ENCODE data around the gene KCNG2. TPM values are rescaled to one million over a fixed set of nuclear protein-coding genes. Genes with fewer than 3 reads are reported as not detected.

KCNG2 gene
- total and polyA plus RNA-seq, 10 of the 15 experiments (the other 5 are each of a cell fraction or from before 2014, with no cell fraction given) = 0.20 to 0.23 TPM; not detected in 8

GRCh38 chr18:79887181-79888000 lies 89.7 kb downstream of the KCNG2 start:
- peaks cover 11% of the 10 kb centered on the region for H3K9me3 ChIP-seq (replicated peaks; ENCODE audit: control insufficient read depth, insufficient read depth, low read length)
- H3K79me2 ChIP-seq (ENCODE audit: control insufficient read depth, insufficient read depth, low read length) = no peaks in the 10 kb centered on the region
- FAIRE-seq = no peak
- no peak overlapping the region for H3K9ac ChIP-seq (ENCODE audit: control insufficient read depth, insufficient read depth, low read length)
- ChIA-PET CTCF (no interaction called here), POLR2A (no interaction called here), SMC1A (ENCODE audit: uncharacterized antibody, unreplicated experiment) (no interaction called here), RAD21 (ENCODE audit: unreplicated experiment) (no interaction called here)
- in situ Hi-C loops (cut with MboI) = no loop called here
- H3K27ac ChIP-seq (ENCODE audit: control insufficient read depth, insufficient read depth) = no peak overlapping the region
- no peak overlapping the region for H3K4me3 ChIP-seq
- intact Hi-C loops (cut with micrococcal nuclease; ENCODE audit: unreplicated experiment) = no loop called here
- DNase-seq (ENCODE audit: low read depth, low spot score) = no peak
- 68% methylated on average over 29 of the region's 30 CpGs for WGBS (ENCODE audit: insufficient coverage, insufficient replicate concordance, low lambda C conversion rate, missing lambda C conversion rate)
- TF ChIP-seq FOS (IDR thresholded peaks at IDR 0.05; ENCODE audit: borderline replicate concordance, extremely low read depth, insufficient read length) = no peak
- TF ChIP-seq ZNF687 (IDR thresholded peaks at IDR 0.05) = no peak
- ATAC-seq = no peak
- H3K27me3 ChIP-seq (replicated peaks in 1 of 2; ENCODE audit: control insufficient read depth in 2 of 2, insufficient read depth in 2 of 2, low read length in 1 of 2) = no peaks in the 10 kb centered on the region
- no peaks in the 10 kb centered on the region for H3K36me3 ChIP-seq (ENCODE audit: control insufficient read depth in 2 of 2, insufficient read depth in 2 of 2, low read length in 1 of 2)
- no peak overlapping the region for H3K4me2 ChIP-seq (ENCODE audit: control insufficient read depth, insufficient read depth)
- H2AFZ ChIP-seq (ENCODE audit: control insufficient read depth, low read depth, low read length) = no peak overlapping the region
- H3K4me1 ChIP-seq (ENCODE audit: control insufficient read depth, insufficient read depth, low read length) = no peaks in the 10 kb centered on the region
- no TSS peak for BruUV-seq (replicated peaks)
- no peaks in the 10 kb centered on the region for H4K20me1 ChIP-seq (ENCODE audit: control insufficient read depth, insufficient read depth)

Measured in GM12878 (cell line).